Measurements from ENCODE around the gene ARL15. TPM values are rescaled to one million over a fixed set of nuclear protein-coding genes. Genes with fewer than 3 reads are reported as not detected.
A peak's percentile ranks its signal among the peaks of the same experiment; 100 is the strongest.

Gene ARL15
- total and polyA plus RNA-seq, 9 of the 15 experiments (the other 6 are each of a cell fraction or from before 2014, with no cell fraction given): 18.5 to 80.4 (median 57.0) TPM

GRCh38 chr5:54294097-54294667 lies 16.2 kb downstream of the ARL15 start (continued):
- TF ChIP-seq NBN (IDR thresholded peaks at IDR 0.05; ENCODE audit: low read depth) (0 out of 2 replicates have a peak, but pooled peaks have one; percentile 36), ZBTB11 (CRISPR knock-in tag; IDR thresholded peaks at IDR 0.05) (no peak), USF2 (CRISPR knock-in tag; IDR thresholded peaks at IDR 0.05) (no peak), MLX (CRISPR knock-in tag; conservative IDR thresholded peaks at IDR 0.05) (no peak), PTBP1 (IDR thresholded peaks at IDR 0.05; ENCODE audit: low read depth, low read length) (no peak), TGIF2 (CRISPR knock-in tag; IDR thresholded peaks at IDR 0.05) (no peak), ZNF408 (CRISPR knock-in tag; IDR thresholded peaks at IDR 0.05; ENCODE audit: low read depth) (no peak), ARID1B (IDR thresholded peaks at IDR 0.05) (peak; percentile 82), ZNF780A (CRISPR knock-in tag; IDR thresholded peaks at IDR 0.05) (no peak), CREB3 (tag; conservative IDR thresholded peaks at IDR 0.05; ENCODE audit: low read depth) (no peak), ZFPM2 (CRISPR knock-in tag; IDR thresholded peaks at IDR 0.05) (no peak), PHTF2 (CRISPR knock-in tag; IDR thresholded peaks at IDR 0.05) (no peak), SMARCA5 (IDR thresholded peaks at IDR 0.05) (no peak), HEY1 (CRISPR knock-in tag; IDR thresholded peaks at IDR 0.05; ENCODE audit: borderline replicate concordance) (no peak), CCAR2 (IDR thresholded peaks at IDR 0.05; ENCODE audit: low read depth, low read length) (no peak), ZBTB12 (CRISPR knock-in tag; IDR thresholded peaks at IDR 0.05) (no peak), ZFX (CRISPR knock-in tag; IDR thresholded peaks at IDR 0.05) (no peak), VEZF1 (CRISPR knock-in tag; IDR thresholded peaks at IDR 0.05) (no peak), HDAC3 (IDR thresholded peaks at IDR 0.05; ENCODE audit: borderline replicate concordance, partially characterized antibody) (peak; percentile 44)

Data from K562 (cell line).